ENCODE measurements around the gene CHD6. TPM values are rescaled to one million over a fixed set of nuclear protein-coding genes. Genes with fewer than 3 reads are reported as not detected.

CHD6 gene
- total RNA-seq, 1 experiment from 2014 or later, result 46.7 TPM

DNA sequence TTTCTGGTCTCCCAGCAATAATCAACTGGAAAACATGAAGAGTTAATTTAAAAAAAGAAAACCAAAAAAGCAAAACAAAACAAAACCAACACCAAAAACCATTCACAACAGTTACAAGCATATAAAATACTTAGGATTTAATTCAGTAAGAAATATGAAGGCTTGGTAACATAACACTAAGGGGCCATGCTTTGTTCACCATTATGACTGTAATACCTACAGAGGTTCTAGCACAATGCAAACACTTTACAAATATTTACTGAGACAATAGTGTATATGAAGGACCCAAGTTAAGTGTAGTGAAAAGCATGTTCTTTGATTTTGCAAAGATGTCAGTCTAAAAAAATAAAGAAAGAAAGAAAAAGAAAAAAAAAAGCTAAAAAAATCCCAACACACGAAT lies 141.7 kb downstream of the CHD6 start:
- Histone ChIP-seq H3K4me3 (ENCODE audit: low read depth, low read length, poor library complexity, severe bottlenecking) (no peak overlapping the region), H3K4me1 (ENCODE audit: insufficient read depth, low read length, poor library complexity, severe bottlenecking) (peaks cover 24% of the 10 kb centered on the region), H3K36me3 (ENCODE audit: insufficient read depth, low read length, poor library complexity, severe bottlenecking) (peaks cover 7% of the 10 kb centered on the region), H3K27ac (ENCODE audit: low read depth, low read length, poor library complexity, severe bottlenecking) (peak overlapping the region; percentile 12), H3K9me3 (ENCODE audit: low read depth, low read length, poor library complexity, severe bottlenecking) (peaks cover 10% of the 10 kb centered on the region), H3K27me3 (replicated peaks; ENCODE audit: insufficient read depth, low read depth, low read length, poor library complexity) (no peaks in the 10 kb centered on the region)
- no peak for DNase-seq (ENCODE audit: low spot score)
- no peak for TF ChIP-seq EZH2 (IDR thresholded peaks at IDR 0.05; ENCODE audit: borderline replicate concordance, low read depth, low read length, poor library complexity, severe bottlenecking)
- TF ChIP-seq, protein P1, sequence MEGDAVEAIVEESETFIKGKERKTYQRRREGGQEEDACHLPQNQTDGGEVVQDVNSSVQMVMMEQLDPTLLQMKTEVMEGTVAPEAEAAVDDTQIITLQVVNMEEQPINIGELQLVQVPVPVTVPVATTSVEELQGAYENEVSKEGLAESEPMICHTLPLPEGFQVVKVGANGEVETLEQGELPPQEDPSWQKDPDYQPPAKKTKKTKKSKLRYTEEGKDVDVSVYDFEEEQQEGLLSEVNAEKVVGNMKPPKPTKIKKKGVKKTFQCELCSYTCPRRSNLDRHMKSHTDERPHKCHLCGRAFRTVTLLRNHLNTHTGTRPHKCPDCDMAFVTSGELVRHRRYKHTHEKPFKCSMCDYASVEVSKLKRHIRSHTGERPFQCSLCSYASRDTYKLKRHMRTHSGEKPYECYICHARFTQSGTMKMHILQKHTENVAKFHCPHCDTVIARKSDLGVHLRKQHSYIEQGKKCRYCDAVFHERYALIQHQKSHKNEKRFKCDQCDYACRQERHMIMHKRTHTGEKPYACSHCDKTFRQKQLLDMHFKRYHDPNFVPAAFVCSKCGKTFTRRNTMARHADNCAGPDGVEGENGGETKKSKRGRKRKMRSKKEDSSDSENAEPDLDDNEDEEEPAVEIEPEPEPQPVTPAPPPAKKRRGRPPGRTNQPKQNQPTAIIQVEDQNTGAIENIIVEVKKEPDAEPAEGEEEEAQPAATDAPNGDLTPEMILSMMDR (conservative IDR thresholded peaks at IDR 0.05; ENCODE audit: low read depth, low read length), result no peak
- BruUV-seq (replicated peaks), result no TSS peak
- ChIA-PET CTCF (no interaction called here), POLR2A (ENCODE audit: low non-redundant PET) (no interaction called here)
- intact Hi-C loops (cut with micrococcal nuclease; ENCODE audit: unreplicated experiment), result no loop called here

GRCh38 chr20:41476013-41476441 lies 142.2 kb downstream of the CHD6 start:
- POLR2A ChIA-PET (ENCODE audit: low non-redundant PET), result no interaction called here
- H3K4me3 ChIP-seq (ENCODE audit: low read depth, low read length, poor library complexity, severe bottlenecking), result no peak overlapping the region
- peaks cover 24% of the 10 kb centered on the region for H3K4me1 ChIP-seq (ENCODE audit: insufficient read depth, low read length, poor library complexity, severe bottlenecking)
- CTCF ChIA-PET, result no interaction called here
- peak overlapping the region; percentile 21 for H3K27ac ChIP-seq (ENCODE audit: low read depth, low read length, poor library complexity, severe bottlenecking)
- intact Hi-C loops (cut with micrococcal nuclease; ENCODE audit: unreplicated experiment), result no loop called here
- DNase-seq (ENCODE audit: low spot score), result peak; percentile 69
- BruUV-seq (replicated peaks), result no TSS peak
- peaks cover 7% of the 10 kb centered on the region for H3K36me3 ChIP-seq (ENCODE audit: insufficient read depth, low read length, poor library complexity, severe bottlenecking)
- peaks cover 10% of the 10 kb centered on the region for H3K9me3 ChIP-seq (ENCODE audit: low read depth, low read length, poor library complexity, severe bottlenecking)
- H3K27me3 ChIP-seq (replicated peaks; ENCODE audit: insufficient read depth, low read depth, low read length, poor library complexity), result no peaks in the 10 kb centered on the region
- TF ChIP-seq, protein P1 (conservative IDR thresholded peaks at IDR 0.05; ENCODE audit: low read depth, low read length), result no peak
- no peak for TF ChIP-seq EZH2 (IDR thresholded peaks at IDR 0.05; ENCODE audit: borderline replicate concordance, low read depth, low read length, poor library complexity, severe bottlenecking)

DNA sequence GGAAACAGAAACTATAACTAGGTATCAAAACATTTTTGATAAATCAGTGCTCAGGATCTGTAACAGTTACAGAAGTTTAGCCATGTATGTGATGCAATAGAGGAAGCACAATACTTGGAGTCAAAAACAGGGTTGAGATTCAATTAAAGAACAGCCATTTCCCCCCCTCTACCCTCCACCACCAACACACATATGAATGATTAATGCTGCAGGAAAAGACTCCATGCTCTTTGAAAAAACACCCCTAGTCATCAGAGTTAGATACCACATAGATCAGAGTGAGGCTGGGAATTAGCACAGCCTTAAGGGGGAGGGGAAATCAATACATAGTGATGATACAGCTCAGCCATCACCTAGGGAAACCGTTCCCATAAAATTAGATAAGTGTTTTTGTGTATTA lies 142.7 kb downstream of the CHD6 start:
- peak overlapping the region; percentile 21 for H3K27ac ChIP-seq (ENCODE audit: low read depth, low read length, poor library complexity, severe bottlenecking)
- no peak overlapping the region for H3K4me3 ChIP-seq (ENCODE audit: low read depth, low read length, poor library complexity, severe bottlenecking)
- peaks cover 10% of the 10 kb centered on the region for H3K9me3 ChIP-seq (ENCODE audit: low read depth, low read length, poor library complexity, severe bottlenecking)
- ChIA-PET CTCF (no interaction called here), POLR2A (ENCODE audit: low non-redundant PET) (no interaction called here)
- H3K27me3 ChIP-seq (replicated peaks; ENCODE audit: insufficient read depth, low read depth, low read length, poor library complexity), result no peaks in the 10 kb centered on the region
- TF ChIP-seq, protein P1 (conservative IDR thresholded peaks at IDR 0.05; ENCODE audit: low read depth, low read length), result no peak
- TF ChIP-seq EZH2 (IDR thresholded peaks at IDR 0.05; ENCODE audit: borderline replicate concordance, low read depth, low read length, poor library complexity, severe bottlenecking), result no peak
- BruUV-seq (replicated peaks), result no TSS peak
- intact Hi-C loops (cut with micrococcal nuclease; ENCODE audit: unreplicated experiment), result no loop called here
- H3K36me3 ChIP-seq (ENCODE audit: insufficient read depth, low read length, poor library complexity, severe bottlenecking), result peaks cover 6% of the 10 kb centered on the region
- peaks cover 24% of the 10 kb centered on the region for H3K4me1 ChIP-seq (ENCODE audit: insufficient read depth, low read length, poor library complexity, severe bottlenecking)
- no peak for DNase-seq (ENCODE audit: low spot score)

Measured in A673 (cell line).